ENCODE data around the gene RBBP8NL.
"Not testable (repeated sequence)": the region's sequence is repeated elsewhere in the genome, so short reads cannot be mapped to it uniquely, and the experiment has no call there.

The RBBP8NL gene

GRCh38 chr20:62390317-62391164, 36.8 kb downstream of the RBBP8NL start:
- no peak for DNase-seq

- no peak for DNase-seq
Observed at GRCh38 chr20:62389601-62390087, 37.7 kb downstream of the RBBP8NL start.

GRCh38 chr20:62388839-62389600, 38.3 kb downstream of the RBBP8NL start:
- DNase-seq = no peak

GRCh38 chr20:62387933-62388635, 39.3 kb downstream of the RBBP8NL start:
- no peak for DNase-seq

- no peak for DNase-seq
Observed at GRCh38 chr20:62387219-62387913, 40.0 kb downstream of the RBBP8NL start.

GRCh38 chr20:62386383-62387218, 40.7 kb downstream of the RBBP8NL start, which contains the start of gene RPS21:
Gene RPS21 (plus strand): TSS chr20:62387103. CDS start chr20:62387339, 236 bp downstream.
- peak; percentile 91 for DNase-seq

- peak; percentile 73 for DNase-seq
Observed at GRCh38 chr20:62382306-62383198, 44.8 kb downstream of the RBBP8NL start.

- DNase-seq = no peak
Observed at GRCh38 chr20:62381842-62382241, 45.5 kb downstream of the RBBP8NL start.

- no peak for DNase-seq
Observed at GRCh38 chr20:62381202-62381797, 46.0 kb downstream of the RBBP8NL start.

- no peak for DNase-seq
Observed at GRCh38 chr20:62378215-62378614, 49.1 kb downstream of the RBBP8NL start.

- DNase-seq = peak; percentile 29
Observed at GRCh38 chr20:62377615-62378178, 49.6 kb downstream of the RBBP8NL start.

- DNase-seq = no peak
Observed at GRCh38 chr20:62377064-62377461, 50.3 kb downstream of the RBBP8NL start.

- no peak for DNase-seq
Observed at GRCh38 chr20:62376112-62377063, 51.0 kb downstream of the RBBP8NL start.

- no peak for DNase-seq
Observed at GRCh38 chr20:62374331-62375152, 52.8 kb downstream of the RBBP8NL start.

GRCh38 chr20:62373631-62374179, 53.6 kb downstream of the RBBP8NL start:
- not testable (repeated sequence) for DNase-seq

- DNase-seq = no peak
Observed at GRCh38 chr20:62372042-62372993, 55.0 kb downstream of the RBBP8NL start.

Measured in NCI-H69 (cell line).